CD4-positive, alpha-beta T cell (primary cell): Measurements from ENCODE around the gene PHKA2. TPM values are rescaled to one million over a fixed set of nuclear protein-coding genes. Genes with fewer than 3 reads are reported as not detected.

ENCODE experiments used
- ATAC-seq: fragments of 200-7000 bp; cut with Tn5 transposase; one replicate; pipeline ENCODE4 v1.10.0; 2022; ENCODE audit warnings: mild to moderate bottlenecking; ENCODE audit not compliant: poor library complexity
- CTCF ChIA-PET: fragments of 350-600 bp; sonication (Branson Sonifier 250); formaldehyde crosslinking; loops from one replicate; lab custom pipeline; 2021; ENCODE audit warnings: antibody characterized with exemption, inconsistent platforms; lab: Charles Lee
- POLR2A ChIA-PET: fragments of 350-600 bp; sonication (Branson Sonifier 250); formaldehyde crosslinking; loops from one replicate; lab custom pipeline; 2021; ENCODE audit warnings: antibody characterized with exemption, inconsistent platforms; lab: Charles Lee
- DNase-seq, 14 experiments: peaks; one replicate each; pipeline ENCODE4 v3.0.0-alpha.2; 2013 to 2020; ENCODE audit warnings: mixed read lengths in 2 of 14
- H3K27ac ChIP-seq, 2 donors: one replicate each; pipeline versions ENCODE4 v1.5.1 to v1.7.0; 2013; ENCODE audit warnings: low read length in 2 of 2, low read depth in 1 of 2, mild to moderate bottlenecking in 1 of 2
- H3K27me3 ChIP-seq, 2 experiments: 1 replicate in 1 of 2; 2 replicates in 1 of 2; pipeline versions ENCODE4 v1.6.1 to v1.7.0; 2013; ENCODE audit warnings: low read length in 2 of 2, control low read depth in 1 of 2, mild to moderate bottlenecking in 1 of 2, moderate library complexity in 1 of 2; ENCODE audit not compliant: insufficient read depth in 2 of 2, control insufficient read depth in 1 of 2
- H3K36me3 ChIP-seq: one replicate; pipeline ENCODE4 v1.6.1; 2013; ENCODE audit warnings: low read length, control low read depth; ENCODE audit not compliant: insufficient read depth
- H3K4me1 ChIP-seq: one replicate; pipeline ENCODE4 v1.6.1; 2013; ENCODE audit warnings: low read length, control low read depth; ENCODE audit not compliant: insufficient read depth
- H3K4me3 ChIP-seq: one replicate; pipeline ENCODE4 v1.5.1; 2013; ENCODE audit warnings: mild to moderate bottlenecking, low read length, moderate library complexity
- H3K9me3 ChIP-seq, 2 experiments: 1 replicate in 1 of 2; 2 replicates in 1 of 2; pipeline versions ENCODE4 v1.6.1 to v1.7.0; 2013; ENCODE audit warnings: low read length in 2 of 2, mild to moderate bottlenecking in 2 of 2, control low read depth in 1 of 2, moderate library complexity in 1 of 2; ENCODE audit not compliant: control insufficient read depth in 1 of 2, insufficient read depth in 1 of 2
- H3K27ac Mint-ChIP-seq: one replicate; pipeline ENCODE4 v1.8.0; 2020; ENCODE audit warnings: mixed read lengths
- H3K27me3 Mint-ChIP-seq: one replicate; pipeline ENCODE4 v1.8.0; 2021; ENCODE audit warnings: mixed read lengths
- H3K36me3 Mint-ChIP-seq: one replicate; pipeline ENCODE4 v1.8.0; 2021; ENCODE audit warnings: low read depth, mixed read lengths
- H3K4me1 Mint-ChIP-seq: one replicate; pipeline ENCODE4 v1.8.0; 2021; ENCODE audit warnings: low read depth, mixed read lengths
- H3K4me3 Mint-ChIP-seq: one replicate; pipeline ENCODE4 v1.8.0; 2020; ENCODE audit warnings: mild to moderate bottlenecking, mixed read lengths
- H3K9me3 Mint-ChIP-seq: one replicate; pipeline ENCODE4 v1.8.0; 2020; ENCODE audit warnings: mixed read lengths
- intact Hi-C, 2 experiments: fragments of 100-400 bp; cut with DNase I in 1 of 2; cut with micrococcal nuclease in 1 of 2; formaldehyde crosslinking; loops; one replicate each; pipeline versions ENCODE4 v1.15.1 to v1.9.0; 2023 to 2025; cut with DNase I, micrococcal nuclease
- total RNA-seq, 174 experiments: library from RNA in 2 of 174; stranded (reverse) in 2 of 174; gene quantifications; one replicate each; pipeline ENCODE4 v1.2.3 and lab custom pipeline; 2021 to 2026
- TF ChIP-seq, protein P1 (sequence below): fragments of 200-600 bp; IDR thresholded peaks from one replicate; pipeline ENCODE4 v1.8.0; 2022; ENCODE audit warnings: antibody characterized with exemption, mild to moderate bottlenecking

The PHKA2 gene
- total RNA-seq, 2 experiments from 2014 or later = 28.5 to 31.4 TPM

DNA sequence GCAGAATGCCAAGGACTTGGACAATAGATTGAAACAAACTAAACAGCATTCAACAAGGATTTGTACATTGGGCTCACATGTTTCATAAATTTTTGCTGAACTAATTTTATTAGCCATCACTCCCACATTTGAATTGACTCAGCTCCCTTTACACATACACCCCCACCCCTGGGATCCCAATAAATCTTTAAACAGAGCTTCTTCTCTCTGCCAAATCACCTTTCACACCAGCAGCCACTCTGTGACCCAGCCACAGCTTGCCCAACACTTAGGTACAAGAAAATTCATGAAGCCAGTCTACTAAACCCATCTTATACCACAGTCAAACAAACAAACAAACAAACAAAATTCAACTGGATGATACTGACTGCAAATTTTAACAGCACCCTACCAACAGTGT, 21.6 kb downstream of the PHKA2 start:
- H3K27me3 Mint-ChIP-seq = no peaks in the 10 kb centered on the region
- ChIA-PET CTCF (no interaction called here), POLR2A (no interaction called here)
- ATAC-seq (no peak), DNase-seq (no peak)
- intact Hi-C loops = no loop called here
- Histone ChIP-seq H3K27ac (no peak overlapping the region), H3K4me3 (no peak overlapping the region), H3K4me1 (peaks cover 2% of the 10 kb centered on the region), H3K9me3 (no peaks in the 10 kb centered on the region), H3K27me3 (no peaks in the 10 kb centered on the region), H3K36me3 (no peaks in the 10 kb centered on the region)
- H3K4me3 Mint-ChIP-seq = no peak overlapping the region
- TF ChIP-seq, protein P1, sequence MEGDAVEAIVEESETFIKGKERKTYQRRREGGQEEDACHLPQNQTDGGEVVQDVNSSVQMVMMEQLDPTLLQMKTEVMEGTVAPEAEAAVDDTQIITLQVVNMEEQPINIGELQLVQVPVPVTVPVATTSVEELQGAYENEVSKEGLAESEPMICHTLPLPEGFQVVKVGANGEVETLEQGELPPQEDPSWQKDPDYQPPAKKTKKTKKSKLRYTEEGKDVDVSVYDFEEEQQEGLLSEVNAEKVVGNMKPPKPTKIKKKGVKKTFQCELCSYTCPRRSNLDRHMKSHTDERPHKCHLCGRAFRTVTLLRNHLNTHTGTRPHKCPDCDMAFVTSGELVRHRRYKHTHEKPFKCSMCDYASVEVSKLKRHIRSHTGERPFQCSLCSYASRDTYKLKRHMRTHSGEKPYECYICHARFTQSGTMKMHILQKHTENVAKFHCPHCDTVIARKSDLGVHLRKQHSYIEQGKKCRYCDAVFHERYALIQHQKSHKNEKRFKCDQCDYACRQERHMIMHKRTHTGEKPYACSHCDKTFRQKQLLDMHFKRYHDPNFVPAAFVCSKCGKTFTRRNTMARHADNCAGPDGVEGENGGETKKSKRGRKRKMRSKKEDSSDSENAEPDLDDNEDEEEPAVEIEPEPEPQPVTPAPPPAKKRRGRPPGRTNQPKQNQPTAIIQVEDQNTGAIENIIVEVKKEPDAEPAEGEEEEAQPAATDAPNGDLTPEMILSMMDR = no peak
- H3K27ac Mint-ChIP-seq = no peak overlapping the region
- H3K9me3 Mint-ChIP-seq = no peaks in the 10 kb centered on the region
- H3K4me1 Mint-ChIP-seq = peaks cover 32% of the 10 kb centered on the region
- no peaks in the 10 kb centered on the region for H3K36me3 Mint-ChIP-seq

DNA sequence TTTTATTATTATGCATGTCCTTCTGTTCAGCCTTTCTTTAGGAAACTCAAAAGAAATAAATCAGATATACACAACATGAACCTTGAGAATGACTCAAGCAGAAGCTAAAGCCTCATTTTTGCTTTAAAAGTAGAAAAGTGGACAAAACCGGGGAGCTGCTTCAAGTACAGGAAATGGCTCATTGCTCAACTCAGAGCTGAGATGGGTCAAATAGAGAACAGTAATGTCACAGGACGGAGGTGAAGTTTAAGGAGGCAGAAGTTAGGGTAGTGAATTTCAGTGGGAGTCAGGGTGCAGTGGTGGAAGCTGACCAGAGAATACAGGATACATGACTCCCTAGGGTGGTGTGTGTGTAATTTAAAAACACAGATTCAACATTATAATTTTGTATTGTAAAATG, 22.2 kb downstream of the PHKA2 start:
- no peaks in the 10 kb centered on the region for H3K36me3 Mint-ChIP-seq
- Histone ChIP-seq H3K9me3 (no peaks in the 10 kb centered on the region), H3K27ac (no peak overlapping the region), H3K27me3 (no peaks in the 10 kb centered on the region), H3K4me1 (peaks cover 2% of the 10 kb centered on the region), H3K4me3 (no peak overlapping the region), H3K36me3 (no peaks in the 10 kb centered on the region)
- ChIA-PET CTCF (no interaction called here), POLR2A (no interaction called here)
- peak in 1 of 14 experiments; percentile 8 for DNase-seq
- H3K4me1 Mint-ChIP-seq = peaks cover 32% of the 10 kb centered on the region
- no peak overlapping the region for H3K4me3 Mint-ChIP-seq
- H3K27ac Mint-ChIP-seq = no peak overlapping the region
- no peaks in the 10 kb centered on the region for H3K9me3 Mint-ChIP-seq
- intact Hi-C loops = no loop called here
- H3K27me3 Mint-ChIP-seq = no peaks in the 10 kb centered on the region
- TF ChIP-seq, protein P1 = no peak
- ATAC-seq = no peak

DNA sequence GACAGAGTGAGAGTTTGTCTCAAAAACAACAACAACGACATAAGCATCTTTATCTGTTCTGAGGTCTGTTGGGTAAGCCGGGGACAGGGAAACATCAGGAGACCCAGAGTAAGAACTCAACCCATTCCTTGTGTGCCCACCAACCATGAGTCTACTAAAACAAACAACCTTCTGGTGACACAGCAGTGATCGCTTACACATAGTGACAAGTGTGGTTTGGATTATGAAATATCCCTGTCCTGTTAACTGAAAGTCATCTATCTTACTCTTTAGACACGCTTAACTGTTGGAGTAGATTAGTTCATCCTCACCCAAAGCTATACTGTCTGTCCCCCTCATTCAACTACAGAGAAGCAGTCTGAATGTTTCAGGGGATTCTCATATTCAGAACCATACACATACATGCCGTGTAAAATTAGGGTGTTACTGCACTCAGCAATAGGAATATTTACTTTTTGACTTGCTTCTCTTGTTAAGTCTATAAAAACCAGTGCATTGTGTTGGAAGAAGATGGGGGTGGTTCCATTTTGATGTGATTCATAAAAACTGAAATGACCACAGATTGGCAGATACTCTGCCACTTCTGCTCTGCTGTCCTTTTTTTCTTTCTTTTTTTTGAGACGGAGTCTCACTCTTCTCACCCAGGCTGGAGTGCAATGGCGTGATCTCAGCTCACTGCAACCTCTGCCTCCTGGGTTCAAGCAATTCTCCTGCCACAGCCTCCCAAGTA, 27.4 kb downstream of the PHKA2 start:
- ChIA-PET POLR2A (no interaction called here), CTCF (no interaction called here)
- H3K27ac ChIP-seq = no peak overlapping the region
- peaks cover 17% of the 10 kb centered on the region for H3K36me3 Mint-ChIP-seq
- ATAC-seq (no peak), DNase-seq (peak in 1 of 14 experiments; percentile 8)
- no peak overlapping the region for H3K27ac Mint-ChIP-seq
- H3K4me1 Mint-ChIP-seq = peaks cover 15% of the 10 kb centered on the region
- H3K27me3 ChIP-seq = no peaks in the 10 kb centered on the region
- no peaks in the 10 kb centered on the region for H3K9me3 ChIP-seq
- no peak overlapping the region for H3K4me3 Mint-ChIP-seq
- H3K4me3 ChIP-seq = no peak overlapping the region
- H3K36me3 ChIP-seq = no peaks in the 10 kb centered on the region
- intact Hi-C loops = no loop called here
- no peaks in the 10 kb centered on the region for H3K27me3 Mint-ChIP-seq
- TF ChIP-seq, protein P1 = no peak
- H3K4me1 ChIP-seq = no peaks in the 10 kb centered on the region
- no peaks in the 10 kb centered on the region for H3K9me3 Mint-ChIP-seq
